ENCODE measurements around the gene SPNS3.

Gene SPNS3

GRCh38 chr17:4460661-4461060 is 26.9 kb downstream of the SPNS3 start:
- no peak overlapping the region for H3K4me3 ChIP-seq (ENCODE audit: low read depth, low read length)
- no peaks in the 10 kb centered on the region for H3K36me3 ChIP-seq (ENCODE audit: control insufficient read depth in 1 of 2, insufficient read depth in 2 of 2, low read length in 2 of 2)
- H2BK12ac ChIP-seq (ENCODE audit: low read length): no peak overlapping the region
- no peak overlapping the region for H3K27ac ChIP-seq (ENCODE audit: low read depth, low read length)
- no peaks in the 10 kb centered on the region for H3K79me2 ChIP-seq (ENCODE audit: control insufficient read depth, insufficient read depth, low read length, poor library complexity)
- DNase-seq: no peak
- H3K27me3 ChIP-seq (ENCODE audit: insufficient read depth, low read length): no peaks in the 10 kb centered on the region
- no peak overlapping the region for H3K4me2 ChIP-seq (ENCODE audit: low read length)
- no peak overlapping the region for H4K8ac ChIP-seq (ENCODE audit: low read depth, low read length)
- no peak overlapping the region for H4K91ac ChIP-seq (ENCODE audit: low read depth, low read length)
- no peak overlapping the region for H2AK5ac ChIP-seq (ENCODE audit: low read length)
- H3K23ac ChIP-seq (ENCODE audit: low read length): no peak overlapping the region
- H3K79me1 ChIP-seq (ENCODE audit: low read length): no peaks in the 10 kb centered on the region
- no peak overlapping the region for H2BK5ac ChIP-seq (ENCODE audit: low read depth, low read length, poor library complexity)
- H4K12ac ChIP-seq (ENCODE audit: low read depth, low read length): no peak overlapping the region
- no peak overlapping the region for H2AFZ ChIP-seq (ENCODE audit: insufficient read depth, low read length, poor library complexity)
- H2BK120ac ChIP-seq (ENCODE audit: insufficient read depth, low read length, poor library complexity): no peak overlapping the region
- peaks cover 0 to under 1% of the 10 kb centered on the region in 2 experiments for H3K4me1 ChIP-seq (ENCODE audit: control insufficient read depth in 1 of 2, insufficient read depth in 2 of 2, low read length in 2 of 2)
- no peak overlapping the region for H3K4ac ChIP-seq (ENCODE audit: low read depth, low read length)
- H3K14ac ChIP-seq (ENCODE audit: low read length): no peak overlapping the region
- no peak overlapping the region for H3K9ac ChIP-seq (ENCODE audit: low read length)
- no peak overlapping the region for H3K18ac ChIP-seq (ENCODE audit: low read length)
- no CpG with 5 or more reads among the region's 5 CpGs for whole genome bisulfite sequencing (ENCODE audit: extremely low coverage, insufficient coverage, insufficient read length)
- H3K9me3 ChIP-seq (ENCODE audit: insufficient read depth, low read depth, low read length): peaks cover 3% of the 10 kb centered on the region

DNA sequence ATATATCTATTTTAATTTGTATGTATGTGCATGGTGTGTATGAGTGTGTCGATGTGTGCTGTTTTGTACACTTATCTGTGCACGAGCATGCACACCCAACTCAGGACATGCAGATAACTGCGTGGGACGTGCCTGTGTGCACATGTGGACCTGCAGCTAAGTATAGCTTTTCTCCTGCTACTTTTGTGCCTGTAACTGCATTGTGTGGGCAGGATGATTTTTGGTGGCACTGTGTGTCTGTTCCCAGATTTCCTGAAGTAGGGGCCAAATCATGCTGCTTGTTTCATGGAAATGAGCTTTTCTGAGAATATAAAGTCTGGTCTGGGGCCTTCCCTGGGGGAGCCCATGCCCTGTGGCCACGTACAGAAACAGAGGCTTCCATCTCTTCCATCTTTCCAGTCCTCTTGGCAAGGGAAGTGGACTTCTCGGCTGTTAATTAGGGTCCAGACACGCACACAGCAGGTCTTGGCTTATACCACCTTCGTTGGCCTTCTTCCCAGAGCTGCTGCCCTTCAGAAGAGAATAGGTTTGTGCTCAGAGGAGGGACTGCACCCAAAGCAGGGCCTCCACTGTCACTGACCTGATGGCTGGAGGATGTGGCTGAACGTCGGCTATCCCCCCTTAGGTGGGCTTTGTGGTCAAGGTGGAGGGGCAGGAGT is 30.2 kb downstream of the SPNS3 start:
- Histone ChIP-seq H4K91ac (ENCODE audit: low read depth, low read length) (peak overlapping the region; percentile 1), H3K9ac (ENCODE audit: low read length) (no peak overlapping the region), H2BK120ac (ENCODE audit: insufficient read depth, low read length, poor library complexity) (no peak overlapping the region), H3K18ac (ENCODE audit: low read length) (no peak overlapping the region), H2BK12ac (ENCODE audit: low read length) (peak overlapping the region; percentile 23), H3K23ac (ENCODE audit: low read length) (no peak overlapping the region), H2BK5ac (ENCODE audit: low read depth, low read length, poor library complexity) (no peak overlapping the region), H3K14ac (ENCODE audit: low read length) (no peak overlapping the region), H3K27me3 (ENCODE audit: insufficient read depth, low read length) (no peaks in the 10 kb centered on the region), H3K79me1 (ENCODE audit: low read length) (peaks cover 5% of the 10 kb centered on the region), H3K4me2 (ENCODE audit: low read length) (no peak overlapping the region), H3K36me3 (ENCODE audit: control insufficient read depth in 1 of 2, insufficient read depth in 2 of 2, low read length in 2 of 2) (no peaks in the 10 kb centered on the region), H3K4me1 (ENCODE audit: control insufficient read depth in 1 of 2, insufficient read depth in 2 of 2, low read length in 2 of 2) (peaks cover 9 to 11% of the 10 kb centered on the region in 2 experiments), H2AFZ (ENCODE audit: insufficient read depth, low read length, poor library complexity) (no peak overlapping the region), H4K12ac (ENCODE audit: low read depth, low read length) (no peak overlapping the region), H3K4me3 (ENCODE audit: low read depth, low read length) (no peak overlapping the region), H3K79me2 (ENCODE audit: control insufficient read depth, insufficient read depth, low read length, poor library complexity) (no peaks in the 10 kb centered on the region), H3K27ac (ENCODE audit: low read depth, low read length) (no peak overlapping the region), H3K4ac (ENCODE audit: low read depth, low read length) (no peak overlapping the region), H2AK5ac (ENCODE audit: low read length) (no peak overlapping the region), H4K8ac (ENCODE audit: low read depth, low read length) (no peak overlapping the region), H3K9me3 (ENCODE audit: insufficient read depth, low read depth, low read length) (peaks cover 3% of the 10 kb centered on the region)
- no CpG with 5 or more reads among the region's 10 CpGs for WGBS (ENCODE audit: extremely low coverage, insufficient coverage, insufficient read length)
- no peak for DNase-seq

DNA sequence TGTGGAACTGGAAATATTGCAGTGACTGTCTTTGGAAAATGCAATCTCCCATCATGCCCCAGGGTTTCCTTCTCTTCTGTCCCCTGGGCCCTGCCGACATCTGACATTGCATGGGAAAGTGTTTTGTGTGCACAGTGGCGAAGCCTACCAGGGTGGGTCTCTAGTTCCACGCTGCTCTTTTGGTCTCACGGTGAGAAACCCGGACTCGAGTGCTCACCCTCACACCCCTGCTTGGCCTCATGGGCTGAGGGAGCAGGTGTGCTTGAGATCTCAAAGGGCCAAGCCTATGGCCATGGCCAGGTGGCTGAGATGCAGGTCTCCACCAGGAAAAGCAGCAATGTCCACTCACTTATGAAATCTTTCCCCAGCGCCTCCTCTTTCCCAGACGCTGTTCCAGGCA is 32.0 kb downstream of the SPNS3 start:
- Histone ChIP-seq H4K91ac (ENCODE audit: low read depth, low read length) (peak overlapping the region; percentile 67), H3K18ac (ENCODE audit: low read length) (peak overlapping the region; percentile 34), H3K79me2 (ENCODE audit: control insufficient read depth, insufficient read depth, low read length, poor library complexity) (no peaks in the 10 kb centered on the region), H3K9me3 (ENCODE audit: insufficient read depth, low read depth, low read length) (peaks cover 3% of the 10 kb centered on the region), H3K14ac (ENCODE audit: low read length) (peak overlapping the region; percentile 52), H3K4ac (ENCODE audit: low read depth, low read length) (no peak overlapping the region), H4K12ac (ENCODE audit: low read depth, low read length) (no peak overlapping the region), H2AK5ac (ENCODE audit: low read length) (peak overlapping the region; percentile 32), H3K23ac (ENCODE audit: low read length) (no peak overlapping the region), H3K4me3 (ENCODE audit: low read depth, low read length) (no peak overlapping the region), H4K8ac (ENCODE audit: low read depth, low read length) (no peak overlapping the region), H2BK12ac (ENCODE audit: low read length) (peak overlapping the region; percentile 74), H2BK5ac (ENCODE audit: low read depth, low read length, poor library complexity) (no peak overlapping the region), H3K79me1 (ENCODE audit: low read length) (peaks cover 5% of the 10 kb centered on the region), H3K27me3 (ENCODE audit: insufficient read depth, low read length) (no peaks in the 10 kb centered on the region), H3K27ac (ENCODE audit: low read depth, low read length) (no peak overlapping the region), H2AFZ (ENCODE audit: insufficient read depth, low read length, poor library complexity) (no peak overlapping the region), H2BK120ac (ENCODE audit: insufficient read depth, low read length, poor library complexity) (peak overlapping the region; percentile 49), H3K4me1 (ENCODE audit: control insufficient read depth in 1 of 2, insufficient read depth in 2 of 2, low read length in 2 of 2) (peaks cover 9 to 12% of the 10 kb centered on the region in 2 experiments), H3K9ac (ENCODE audit: low read length) (no peak overlapping the region), H3K36me3 (ENCODE audit: control insufficient read depth in 1 of 2, insufficient read depth in 2 of 2, low read length in 2 of 2) (no peaks in the 10 kb centered on the region), H3K4me2 (ENCODE audit: low read length) (no peak overlapping the region)
- WGBS (ENCODE audit: extremely low coverage, insufficient coverage, insufficient read length): no CpG with 5 or more reads among the region's 8 CpGs
- DNase-seq: peak; percentile 36 to 70

GRCh38 chr17:4467287-4467686 is 33.5 kb downstream of the SPNS3 start:
- no peaks in the 10 kb centered on the region for H3K36me3 ChIP-seq (ENCODE audit: control insufficient read depth in 1 of 2, insufficient read depth in 2 of 2, low read length in 2 of 2)
- no peak overlapping the region for H4K91ac ChIP-seq (ENCODE audit: low read depth, low read length)
- H3K79me1 ChIP-seq (ENCODE audit: low read length): peaks cover 10% of the 10 kb centered on the region
- no peak for DNase-seq
- no peak overlapping the region for H2BK5ac ChIP-seq (ENCODE audit: low read depth, low read length, poor library complexity)
- H2AK5ac ChIP-seq (ENCODE audit: low read length): no peak overlapping the region
- no peak overlapping the region for H4K12ac ChIP-seq (ENCODE audit: low read depth, low read length)
- no peak overlapping the region for H2BK120ac ChIP-seq (ENCODE audit: insufficient read depth, low read length, poor library complexity)
- no peak overlapping the region for H2BK12ac ChIP-seq (ENCODE audit: low read length)
- no peak overlapping the region for H3K27ac ChIP-seq (ENCODE audit: low read depth, low read length)
- H3K9me3 ChIP-seq (ENCODE audit: insufficient read depth, low read depth, low read length): peaks cover 3% of the 10 kb centered on the region
- WGBS (ENCODE audit: extremely low coverage, insufficient coverage, insufficient read length): no CpG with 5 or more reads among the region's 7 CpGs
- H3K4me1 ChIP-seq (ENCODE audit: control insufficient read depth in 1 of 2, insufficient read depth in 2 of 2, low read length in 2 of 2): peaks cover 9 to 15% of the 10 kb centered on the region in 2 experiments
- H3K4me2 ChIP-seq (ENCODE audit: low read length): no peak overlapping the region
- H3K79me2 ChIP-seq (ENCODE audit: control insufficient read depth, insufficient read depth, low read length, poor library complexity): no peaks in the 10 kb centered on the region
- no peak overlapping the region for H3K4me3 ChIP-seq (ENCODE audit: low read depth, low read length)
- no peak overlapping the region for H2AFZ ChIP-seq (ENCODE audit: insufficient read depth, low read length, poor library complexity)
- no peak overlapping the region for H3K23ac ChIP-seq (ENCODE audit: low read length)
- no peak overlapping the region for H3K4ac ChIP-seq (ENCODE audit: low read depth, low read length)
- no peak overlapping the region for H4K8ac ChIP-seq (ENCODE audit: low read depth, low read length)
- H3K9ac ChIP-seq (ENCODE audit: low read length): no peak overlapping the region
- H3K27me3 ChIP-seq (ENCODE audit: insufficient read depth, low read length): no peaks in the 10 kb centered on the region
- H3K14ac ChIP-seq (ENCODE audit: low read length): no peak overlapping the region
- no peak overlapping the region for H3K18ac ChIP-seq (ENCODE audit: low read length)

All from trophoblast cell (in vitro differentiated cells and primary cell).